ENCODE results near the gene TMED10. TPM values are rescaled to one million over a fixed set of nuclear protein-coding genes. Genes with fewer than 3 reads are reported as not detected.

Gene TMED10
- total RNA-seq, 2 experiments from 2014 or later: 129 to 221 TPM

- intact Hi-C loops (cut with micrococcal nuclease; ENCODE audit: unreplicated experiment): no loop called here
- TF ChIP-seq EZH2phosphoT487 (IDR thresholded peaks at IDR 0.05; ENCODE audit: borderline replicate concordance, low read depth, low read length) (no peak), CTCF (conservative IDR thresholded peaks at IDR 0.05; ENCODE audit: low read length) (no peak)
Observed at GRCh38 chr14:75139185-75139584, 37.2 kb downstream of the TMED10 start.

GRCh38 chr14:75138492-75138891 is 37.9 kb downstream of the TMED10 start:
- H3K79me2 ChIP-seq (ENCODE audit: insufficient read depth, low read depth, low read length): peaks cover 35% of the 10 kb centered on the region; the same call in 1 of the 2 replicates
- TF ChIP-seq EZH2phosphoT487 (IDR thresholded peaks at IDR 0.05; ENCODE audit: borderline replicate concordance, low read depth, low read length) (no peak), CTCF (conservative IDR thresholded peaks at IDR 0.05; ENCODE audit: low read length) (no peak)
- H4K20me1 ChIP-seq (ENCODE audit: insufficient read depth, low read length): peaks cover 20% of the 10 kb centered on the region
- ChIA-PET POLR2A (interaction anchor here (0.5 to 1.7 kb wide), 11 partner anchors 11 to 262 kb away, joined by 3 to 6 read pairs (median 3); partner anchors contain the start of gene RPS6KL1), CTCF (ENCODE audit: unreplicated experiment) (interaction anchor here (0.5 to 1.3 kb wide), 2 partner anchors 160 to 474 kb away, joined by 3 read pairs; no protein-coding TSS in a partner anchor)
- peak overlapping the region; percentile 37 for H3K4me3 ChIP-seq (ENCODE audit: low read depth, low read length, poor library complexity, severe bottlenecking)
- H3K4me1 ChIP-seq (ENCODE audit: insufficient read depth, low read length, poor library complexity, severe bottlenecking): peaks cover 33% of the 10 kb centered on the region
- no TSS peak for BruUV-seq (replicated peaks)
- H3K27ac ChIP-seq (ENCODE audit: low read depth, low read length, poor library complexity, severe bottlenecking): peak overlapping the region; percentile 51
- H3K9me2 ChIP-seq (ENCODE audit: insufficient read depth, low read length): no peaks in the 10 kb centered on the region
- intact Hi-C loops (cut with micrococcal nuclease; ENCODE audit: unreplicated experiment): no loop called here
- H3K36me3 ChIP-seq (ENCODE audit: insufficient read depth, low read length): peaks cover 55% of the 10 kb centered on the region
- H3K9me3 ChIP-seq (ENCODE audit: low read length): peaks cover 7% of the 10 kb centered on the region; the same call in 1 of the 2 replicates
- peak; percentile 67 for DNase-seq (ENCODE audit: low spot score)
- peak overlapping the region; percentile 55 for H3K4me2 ChIP-seq (ENCODE audit: low read length)
- no peak overlapping the region for H2AFZ ChIP-seq (ENCODE audit: low read length)

More at GRCh38 chr14:75139185-75139584, 37.2 kb downstream of the TMED10 start:
- no peak for DNase-seq (ENCODE audit: low spot score)
- POLR2A ChIA-PET: interaction anchor here (0.6 to 1.7 kb wide), 3 partner anchors 13 to 170 kb away, joined by 3 to 5 read pairs (median 4); no protein-coding TSS in a partner anchor
- peaks cover 33% of the 10 kb centered on the region for H3K4me1 ChIP-seq (ENCODE audit: insufficient read depth, low read length, poor library complexity, severe bottlenecking)
- H3K9me2 ChIP-seq (ENCODE audit: insufficient read depth, low read length): no peaks in the 10 kb centered on the region
- BruUV-seq (replicated peaks): no TSS peak
- CTCF ChIA-PET (ENCODE audit: unreplicated experiment): interaction anchor here (1.3 kb wide), 1 partner anchor 159 kb away, joined by 3 read pairs; no protein-coding TSS in a partner anchor
- peak overlapping the region; percentile 51 for H3K27ac ChIP-seq (ENCODE audit: low read depth, low read length, poor library complexity, severe bottlenecking)
- peak overlapping the region; percentile 37 for H3K4me3 ChIP-seq (ENCODE audit: low read depth, low read length, poor library complexity, severe bottlenecking)
- peaks cover under 1% of the 10 kb centered on the region; the same call in 1 of the 2 replicates for H3K9me3 ChIP-seq (ENCODE audit: low read length)
- no peak overlapping the region for H2AFZ ChIP-seq (ENCODE audit: low read length)
- peak overlapping the region; percentile 55 for H3K4me2 ChIP-seq (ENCODE audit: low read length)
- H3K79me2 ChIP-seq (ENCODE audit: insufficient read depth, low read depth, low read length): peaks cover 35% of the 10 kb centered on the region; the same call in 1 of the 2 replicates
- H3K36me3 ChIP-seq (ENCODE audit: insufficient read depth, low read length): peaks cover 53% of the 10 kb centered on the region
- H4K20me1 ChIP-seq (ENCODE audit: insufficient read depth, low read length): peaks cover 20% of the 10 kb centered on the region

- TF ChIP-seq CTCF (conservative IDR thresholded peaks at IDR 0.05; ENCODE audit: low read length): no peak
- no peak for TF ChIP-seq EZH2phosphoT487 (IDR thresholded peaks at IDR 0.05; ENCODE audit: borderline replicate concordance, low read depth, low read length)
- intact Hi-C loops (cut with micrococcal nuclease; ENCODE audit: unreplicated experiment): loop anchor here (5.0 kb wide), 1 partner anchor 98 kb away; no protein-coding TSS in a partner anchor
Observed at GRCh38 chr14:75134644-75135043, 41.8 kb downstream of the TMED10 start.

More at GRCh38 chr14:75134644-75135043, 41.8 kb downstream of the TMED10 start:
- peaks cover 20% of the 10 kb centered on the region; the same call in 1 of the 2 replicates for H3K79me2 ChIP-seq (ENCODE audit: insufficient read depth, low read depth, low read length)
- peaks cover 11% of the 10 kb centered on the region; the same call in 1 of the 2 replicates for H3K9me3 ChIP-seq (ENCODE audit: low read length)
- no TSS peak for BruUV-seq (replicated peaks)
- ChIA-PET CTCF (ENCODE audit: unreplicated experiment) (no interaction called here), POLR2A (interaction anchor here (0.6 to 1.1 kb wide), 5 partner anchors 11 to 167 kb away, joined by 3 to 7 read pairs (median 4); no protein-coding TSS in a partner anchor)
- no peak for DNase-seq (ENCODE audit: low spot score)
- H3K27ac ChIP-seq (ENCODE audit: low read depth, low read length, poor library complexity, severe bottlenecking): no peak overlapping the region
- H3K9me2 ChIP-seq (ENCODE audit: insufficient read depth, low read length): no peaks in the 10 kb centered on the region
- peaks cover 20% of the 10 kb centered on the region for H3K4me1 ChIP-seq (ENCODE audit: insufficient read depth, low read length, poor library complexity, severe bottlenecking)
- peaks cover 65% of the 10 kb centered on the region for H3K36me3 ChIP-seq (ENCODE audit: insufficient read depth, low read length)
- peaks cover 7% of the 10 kb centered on the region for H4K20me1 ChIP-seq (ENCODE audit: insufficient read depth, low read length)
- H3K4me3 ChIP-seq (ENCODE audit: low read depth, low read length, poor library complexity, severe bottlenecking): no peak overlapping the region
- no peak overlapping the region for H3K4me2 ChIP-seq (ENCODE audit: low read length)
- no peak overlapping the region for H2AFZ ChIP-seq (ENCODE audit: low read length)

Data from OCI-LY7 (cell line).